NCI-H2029 (cell line): Measurements from ENCODE around the gene TBC1D25.

Experiments
- DNase-seq: peaks from one replicate; lab custom pipeline; 2025; lab: John Stamatoyannopoulos, UW

Gene TBC1D25

GRCh38 chrX:48539345-48540027 is at the start of gene TBC1D25:
Gene TBC1D25, plus strand, starts transcription at chrX:48539714. Its CDS starts 84 bp downstream, at chrX:48539798.
- DNase-seq = peak; percentile 94

DNA sequence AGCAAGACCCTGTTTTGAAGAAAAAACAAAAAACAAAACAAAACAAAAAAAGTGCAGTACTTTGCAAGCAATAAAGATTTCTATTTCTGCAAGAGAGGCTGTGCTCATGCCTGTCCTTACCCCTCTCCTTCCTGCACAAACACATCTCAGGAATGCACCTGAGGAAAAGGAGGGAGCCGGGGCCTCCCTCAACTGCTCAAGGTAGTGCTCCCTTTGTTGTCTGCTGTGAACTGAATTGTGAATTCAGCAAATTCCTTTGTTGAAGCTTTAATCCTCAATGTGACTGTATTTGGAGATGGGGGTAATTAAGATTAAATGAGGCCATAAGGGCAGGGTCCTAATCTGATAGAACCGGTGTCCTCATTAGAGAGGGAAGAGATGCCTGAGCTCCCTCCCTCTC is 49.6 kb upstream of the TBC1D25 start:
- DNase-seq = no peak

DNA sequence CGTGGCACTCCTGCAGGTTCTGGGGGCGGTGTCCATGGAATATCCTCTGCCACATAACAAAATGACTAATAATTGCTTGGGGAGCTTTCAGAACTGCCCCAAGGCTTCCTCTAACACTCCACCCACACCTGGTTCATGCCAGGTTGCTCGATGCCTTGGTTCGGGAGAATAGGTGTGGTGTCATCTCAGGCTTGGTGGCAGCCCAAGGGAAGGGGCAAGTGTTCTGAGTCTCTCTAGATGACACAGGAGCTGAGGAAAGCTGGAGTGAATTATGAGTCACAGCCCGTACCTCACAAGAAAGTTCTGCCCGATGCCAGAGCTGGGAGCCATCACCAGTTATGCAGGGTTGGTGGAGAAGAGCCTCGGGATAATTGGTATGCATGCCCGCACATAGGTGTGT is 48.9 kb upstream of the TBC1D25 start:
- DNase-seq = no peak

- DNase-seq = no peak
Measured at GRCh38 chrX:48491809-48492208, 47.7 kb upstream of the TBC1D25 start.

DNA sequence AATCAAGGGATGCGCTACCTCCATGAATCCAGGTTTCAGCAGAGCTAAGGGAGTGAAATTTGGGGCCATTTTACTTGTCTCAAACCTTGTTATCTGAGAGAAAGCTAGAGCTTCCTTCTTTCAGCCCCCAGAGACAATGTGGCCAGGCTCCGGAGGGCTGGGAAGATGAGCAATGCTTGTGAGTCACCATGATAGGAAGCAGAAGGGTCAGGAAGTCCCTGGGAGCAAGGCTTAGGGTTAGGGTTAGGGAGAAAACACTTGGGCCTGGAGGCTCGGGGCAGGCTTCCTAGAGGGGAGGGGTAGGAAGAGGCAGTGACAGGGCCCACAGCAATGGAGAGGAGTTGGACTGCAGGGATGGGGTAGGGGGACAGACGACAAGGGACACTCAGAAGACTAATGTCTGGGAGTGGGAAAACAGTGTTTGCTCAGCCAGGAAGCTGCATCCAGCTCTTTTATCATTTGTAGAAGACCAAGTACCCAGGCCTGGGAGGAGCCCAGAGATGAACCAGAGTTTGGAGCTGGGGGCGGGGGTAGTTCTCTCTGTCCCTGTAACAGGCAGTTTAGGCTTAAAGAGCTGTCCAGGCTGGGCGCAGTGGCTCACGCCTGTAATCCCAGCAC is 47.1 kb upstream of the TBC1D25 start:
- DNase-seq = no peak

DNA sequence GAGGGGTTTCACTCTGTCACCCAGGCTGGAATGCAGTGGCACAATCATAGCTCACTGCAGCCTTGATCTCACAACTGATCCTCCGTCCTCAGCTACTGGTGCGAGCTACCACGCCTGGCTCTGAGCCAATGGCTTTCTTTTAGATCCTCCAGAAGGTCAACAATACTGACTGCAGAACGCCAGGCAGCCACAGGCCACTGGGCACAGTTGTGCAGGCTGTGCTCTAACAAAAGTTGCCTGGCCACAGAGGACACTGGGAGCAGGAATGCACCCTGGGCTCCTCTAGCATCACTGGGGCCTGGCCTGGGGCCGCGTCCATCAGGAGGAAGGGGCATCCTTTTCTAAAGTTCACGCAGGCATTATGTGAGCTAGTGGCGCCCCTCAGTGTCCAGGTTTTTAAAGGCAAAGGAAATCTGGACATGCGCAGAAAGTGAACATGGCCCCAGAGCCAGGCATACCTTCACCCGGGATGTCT is 45.6 kb upstream of the TBC1D25 start:
- DNase-seq = no peak

DNA sequence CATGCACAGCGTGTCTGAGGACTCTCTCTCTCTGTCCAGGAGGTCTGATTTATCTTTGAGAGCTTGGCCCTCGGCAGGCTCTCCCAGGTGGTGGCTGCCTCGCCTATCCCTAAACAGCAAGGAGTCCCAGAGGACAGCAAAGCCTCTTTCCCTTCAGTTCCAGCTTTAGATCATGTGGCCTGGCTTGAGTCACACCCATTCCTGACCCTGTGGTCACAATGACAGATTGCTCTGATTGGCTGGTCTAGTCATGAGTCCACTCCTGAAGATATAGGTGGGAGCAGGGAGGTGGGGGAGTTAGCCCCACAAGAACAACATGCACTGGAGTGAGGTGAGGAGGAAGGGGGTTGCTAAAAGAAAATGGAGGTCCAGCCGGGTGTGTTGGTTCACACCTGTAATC is 42.9 kb upstream of the TBC1D25 start:
- no peak for DNase-seq

DNA sequence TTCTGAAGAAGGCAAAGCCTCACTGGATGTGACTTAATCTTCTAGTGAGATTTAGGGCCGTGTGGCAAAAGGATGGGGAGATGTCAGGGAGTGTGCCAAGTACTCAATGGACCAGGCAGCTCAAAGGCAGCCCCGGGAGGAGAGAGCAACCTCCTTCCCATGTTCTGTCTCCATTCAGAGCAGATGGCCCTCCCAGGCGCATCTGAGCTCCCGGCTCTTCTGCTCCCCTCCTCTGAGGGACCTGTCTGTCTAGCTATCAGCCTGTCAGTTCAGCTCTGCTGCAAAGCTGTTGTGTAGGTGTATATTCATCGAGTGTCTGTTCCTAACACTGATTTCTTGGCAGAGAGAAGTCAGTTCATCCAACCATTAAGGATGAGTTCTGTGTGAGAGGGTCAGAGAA is 41.6 kb upstream of the TBC1D25 start:
- DNase-seq = no peak

DNA sequence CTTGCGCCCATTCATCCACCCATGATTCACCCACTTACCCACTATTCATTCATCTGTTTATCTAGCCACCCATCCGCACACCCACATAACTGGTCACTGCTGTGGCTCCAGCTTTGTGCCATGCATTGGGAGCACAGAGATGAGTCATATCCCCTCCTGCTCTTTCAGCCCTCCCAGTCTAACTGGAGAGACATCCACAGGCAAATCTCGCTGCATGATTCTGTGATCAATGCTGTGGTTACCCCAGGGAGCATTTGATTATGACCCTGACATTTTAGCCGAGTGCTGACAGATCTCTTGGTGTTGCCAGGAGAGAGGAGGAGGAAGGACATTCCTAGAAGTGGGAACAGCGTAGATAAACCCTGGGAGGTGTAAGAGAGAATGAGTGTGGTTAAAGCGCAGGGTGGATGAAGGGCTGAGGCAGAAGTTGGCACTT is 41.1 kb upstream of the TBC1D25 start:
- DNase-seq = no peak

DNA sequence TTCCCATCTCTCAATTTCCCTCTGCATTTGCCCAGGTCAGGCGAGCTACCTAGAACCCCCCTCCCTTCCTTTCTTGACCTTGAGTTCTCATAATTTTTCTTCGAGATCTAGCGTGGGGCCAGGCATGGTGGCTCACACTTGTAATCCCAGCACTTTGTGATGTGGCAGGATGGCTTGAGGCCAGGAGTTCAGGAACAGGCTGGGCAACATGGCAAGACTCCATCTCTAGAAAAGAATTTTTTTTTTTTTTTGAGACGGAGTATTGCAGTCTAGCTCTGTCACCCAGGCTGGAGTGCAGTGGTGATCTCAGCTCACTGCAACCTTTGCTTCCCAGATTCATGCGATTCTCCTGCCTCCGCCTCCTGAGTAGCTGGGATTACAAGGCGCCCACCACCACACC is 35.3 kb upstream of the TBC1D25 start:
- DNase-seq = no peak

DNA sequence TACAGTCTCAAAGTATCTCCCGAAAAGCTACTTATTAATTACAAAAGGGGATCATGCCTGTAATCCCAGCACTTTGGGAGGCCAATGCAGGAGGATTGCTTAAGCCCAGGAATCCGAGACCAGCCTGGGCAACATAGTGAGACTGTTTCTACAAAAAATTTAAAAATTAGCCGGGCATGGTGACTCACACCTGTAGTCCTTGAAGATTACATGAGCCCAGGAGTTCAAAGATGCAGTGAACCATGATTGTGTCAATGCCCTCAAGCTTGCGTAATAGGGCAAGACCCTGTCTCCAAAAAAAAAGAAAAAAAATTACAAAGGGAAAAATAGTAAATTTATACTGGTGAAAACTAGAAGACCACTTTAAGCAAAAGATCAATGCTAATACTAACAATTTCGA is 34.0 kb upstream of the TBC1D25 start:
- DNase-seq = no peak

GRCh38 chrX:48507246-48507645 is 32.3 kb upstream of the TBC1D25 start:
- DNase-seq = no peak

DNA sequence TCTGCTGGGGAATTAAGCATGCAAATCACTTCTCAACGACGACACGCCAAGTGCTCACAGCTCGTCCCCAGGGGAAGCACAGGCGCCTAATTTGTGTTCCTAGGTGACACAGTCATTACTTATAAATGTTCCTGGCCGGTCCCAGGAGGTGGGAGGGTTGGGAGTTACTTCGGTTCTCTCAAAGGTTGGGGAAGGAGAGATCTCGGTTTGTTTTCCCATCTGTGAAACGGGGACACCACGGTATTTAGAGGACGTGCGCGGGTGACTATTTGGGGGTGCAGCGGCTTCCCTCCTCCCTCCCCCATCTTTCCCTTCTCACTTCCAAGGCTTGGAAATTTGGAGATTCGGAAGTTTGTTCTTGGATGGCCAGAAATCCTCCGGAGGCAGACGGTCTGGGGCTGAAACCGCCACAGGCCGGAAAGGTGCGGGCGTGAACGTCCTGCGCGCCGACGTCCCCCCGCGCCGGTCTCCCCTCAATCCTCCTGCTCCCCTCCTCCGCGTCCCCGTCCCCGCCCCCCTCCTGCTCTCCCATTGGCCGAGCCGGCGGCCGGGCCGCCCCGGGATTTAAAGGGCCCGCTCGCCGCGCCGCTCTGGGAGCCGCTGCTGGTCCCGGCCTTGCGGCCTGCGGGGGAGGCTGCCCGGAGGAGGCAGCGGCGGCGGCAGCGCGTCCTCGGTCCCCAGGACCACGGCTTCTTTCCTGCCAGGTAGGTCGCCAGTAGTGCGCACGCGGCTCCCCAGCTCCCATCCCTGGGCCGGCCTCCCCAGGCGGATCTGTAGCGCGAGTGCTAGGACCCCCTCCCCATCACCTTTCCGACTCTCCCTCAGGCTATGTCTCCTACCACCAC is 30.9 kb upstream of the TBC1D25 start, which contains the start of gene PORCN:
Gene PORCN, plus strand, starts transcription at position 593 of the 845 bp plus-strand sequence. CDS start 829 bp downstream, outside the sequence.
- peak; percentile 2 for DNase-seq

GRCh38 chrX:48509245-48509590 is 30.3 kb upstream of the TBC1D25 start:
- DNase-seq = no peak

GRCh38 chrX:48509619-48510018 is 29.9 kb upstream of the TBC1D25 start:
- DNase-seq = no peak

GRCh38 chrX:48511560-48511959 is 28.0 kb upstream of the TBC1D25 start:
- DNase-seq = no peak

DNA sequence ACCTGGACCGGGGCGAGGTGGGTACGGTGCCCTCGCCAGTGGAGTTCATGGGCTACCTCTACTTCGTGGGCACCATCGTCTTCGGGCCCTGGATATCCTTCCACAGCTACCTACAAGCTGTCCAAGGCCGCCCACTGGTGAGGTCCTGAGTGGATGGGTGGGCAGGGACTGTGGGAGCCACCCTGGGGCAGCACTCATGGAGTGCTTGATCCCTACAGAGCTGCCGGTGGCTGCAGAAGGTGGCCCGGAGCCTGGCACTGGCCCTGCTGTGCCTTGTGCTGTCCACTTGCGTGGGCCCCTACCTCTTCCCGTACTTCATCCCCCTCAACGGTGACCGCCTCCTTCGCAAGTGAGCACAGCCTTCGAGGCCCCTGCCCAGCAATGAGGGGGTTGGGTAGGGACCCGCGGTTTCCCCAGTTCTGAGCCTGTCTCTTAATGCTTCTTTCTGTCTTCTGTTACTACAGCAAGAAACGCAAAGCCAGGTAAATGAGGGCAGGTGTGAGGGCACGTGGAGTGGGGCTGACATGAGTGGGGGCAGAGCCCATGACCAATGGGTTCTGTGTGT is 27.1 kb upstream of the TBC1D25 start:
- no peak for DNase-seq

- DNase-seq = no peak
Measured at GRCh38 chrX:48513670-48514069, 25.8 kb upstream of the TBC1D25 start.

GRCh38 chrX:48514126-48514806 is 25.2 kb upstream of the TBC1D25 start:
- DNase-seq = no peak

DNA sequence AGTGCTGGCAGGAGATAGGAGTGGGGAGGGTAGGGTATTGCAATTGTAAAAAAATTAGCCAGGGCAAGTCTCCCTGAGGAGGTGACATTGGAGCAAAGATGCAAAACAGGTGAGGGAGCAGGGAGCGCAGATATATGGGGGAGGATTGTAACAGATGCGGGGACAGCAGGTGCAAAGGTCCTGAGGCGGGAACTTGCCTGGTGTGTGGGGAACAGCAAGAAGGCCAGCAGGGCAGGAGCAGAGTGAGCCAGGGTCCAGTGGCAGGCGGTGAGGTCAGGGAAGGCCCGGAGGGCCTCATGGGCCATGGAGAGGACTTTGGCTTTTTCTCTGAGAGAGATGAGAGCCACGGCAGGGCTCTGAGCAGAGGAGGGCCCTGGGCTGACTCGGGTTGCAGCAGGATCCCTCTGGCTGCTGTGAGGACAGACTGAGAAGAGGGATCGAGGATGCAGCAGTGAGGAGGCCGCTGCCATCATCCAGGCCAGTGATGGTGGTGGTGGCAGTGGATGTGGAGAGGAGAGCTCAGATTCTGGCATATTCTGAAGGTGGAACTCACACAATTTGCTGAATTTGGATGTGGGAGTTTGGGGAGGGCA is 24.6 kb upstream of the TBC1D25 start:
- no peak for DNase-seq

DNA sequence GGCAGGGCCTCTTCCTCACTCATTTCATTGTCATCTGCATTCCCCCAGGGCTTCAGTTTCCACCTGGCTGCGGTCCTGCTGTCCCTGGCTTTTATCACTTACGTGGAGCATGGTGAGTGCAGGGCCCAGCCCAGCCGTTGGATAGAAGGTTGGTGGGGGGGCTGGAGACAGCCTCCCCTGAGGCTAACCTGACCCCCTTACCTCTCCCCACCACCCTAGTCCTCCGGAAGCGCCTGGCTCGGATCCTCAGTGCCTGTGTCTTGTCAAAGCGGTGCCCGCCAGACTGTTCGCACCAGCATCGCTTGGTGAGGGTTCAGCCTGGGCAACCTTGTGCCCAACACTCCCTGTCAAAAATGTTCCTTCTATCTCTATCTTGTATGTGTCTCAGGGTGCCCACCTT is 23.7 kb upstream of the TBC1D25 start:
- DNase-seq = no peak

DNA sequence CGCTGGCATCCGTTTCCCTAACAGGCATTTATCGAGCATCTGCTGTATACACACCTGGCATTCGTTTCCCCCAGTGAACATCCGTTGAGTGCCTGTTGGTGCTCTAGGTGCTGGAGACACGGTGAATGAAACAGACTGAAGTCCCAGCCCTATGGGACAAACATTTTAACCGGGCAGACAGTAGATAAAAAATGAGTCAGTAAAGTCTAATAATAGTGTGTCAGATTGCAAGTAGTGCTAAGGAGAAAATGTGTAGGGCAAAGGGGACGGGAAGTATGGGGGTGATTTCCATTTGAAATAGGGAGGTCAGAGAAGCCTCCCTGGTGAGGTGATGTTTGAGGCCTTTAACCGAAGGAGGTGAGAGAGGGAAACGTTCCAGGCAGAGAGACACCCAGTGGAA is 23.2 kb upstream of the TBC1D25 start:
- DNase-seq = no peak
